ENCODE results near the gene DLEC1. TPM values are rescaled to one million over a fixed set of nuclear protein-coding genes. Genes with fewer than 3 reads are reported as not detected.
A peak's percentile ranks its signal among the peaks of the same experiment; 100 is the strongest.

The DLEC1 gene
- total and polyA plus RNA-seq, 9 of the 15 experiments (the other 6 are each of a cell fraction or from before 2014, with no cell fraction given) = 0.07 to 0.08 TPM; not detected in 7

DNA sequence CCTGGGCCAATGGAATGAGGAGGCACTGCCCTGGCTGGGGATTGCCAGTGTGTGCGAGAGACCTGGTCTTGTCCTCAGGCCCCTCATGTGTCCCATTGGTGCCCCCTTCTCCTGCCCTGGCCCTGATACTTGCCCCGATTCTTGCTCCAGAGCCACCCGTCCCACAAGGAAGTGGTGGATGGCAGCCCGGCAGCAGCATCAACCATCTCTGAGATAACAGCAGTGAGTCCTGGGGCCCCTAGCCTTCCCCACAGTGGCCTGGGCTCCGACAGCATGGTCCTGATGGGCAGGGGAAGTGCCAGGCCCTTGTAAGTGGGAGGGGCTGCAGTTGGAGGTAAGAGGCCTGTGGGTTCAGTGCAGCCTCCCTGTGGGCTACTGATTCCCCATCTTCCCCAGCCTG is 33.0 kb upstream of the DLEC1 start:
- WGBS (ENCODE audit: insufficient coverage, low coverage, missing lambda C conversion rate) = 69% methylated on average over 5 of the region's 5 CpGs
- ATAC-seq (no peak), FAIRE-seq (no peak), DNase-seq (ENCODE audit: extremely low read depth in 1 of 4, low spot score in 3 of 4) (no peak)
- Histone ChIP-seq H3K27me3 (ENCODE audit: control insufficient read depth in 2 of 2, insufficient read depth in 2 of 2, low read length in 2 of 2) (no peaks in the 10 kb centered on the region), H3K9ac (ENCODE audit: insufficient read depth in 1 of 2, low read depth in 2 of 2, low read length in 2 of 2) (peak overlapping the region in 1 of 2 experiments; percentile 64; a peak in 2 of 4 replicates), H4K20me1 (replicated peaks; ENCODE audit: control insufficient read depth, insufficient read depth, low read length) (peaks cover 14% of the 10 kb centered on the region), H3K27ac (ENCODE audit: extremely low read depth, low read depth, low read length) (no peak overlapping the region), H3K79me2 (ENCODE audit: control insufficient read depth, insufficient read depth, low read length) (no peaks in the 10 kb centered on the region), H3K4me1 (replicated peaks in 1 of 2; ENCODE audit: control insufficient read depth in 2 of 2, insufficient read depth in 2 of 2, low read length in 2 of 2) (peaks cover 6 to 56% of the 10 kb centered on the region in 2 experiments; a peak in 4 of 5 replicates), H2AFZ (ENCODE audit: low read depth, low read length) (no peak overlapping the region), H3K9me3 (replicated peaks; ENCODE audit: control insufficient read depth, insufficient read depth, low read depth, low read length) (no peaks in the 10 kb centered on the region), H3K36me3 (ENCODE audit: control insufficient read depth, insufficient read depth, low read length) (peaks cover 80% of the 10 kb centered on the region; the same call in 2 of the 3 replicates), H3K9me1 (ENCODE audit: control insufficient read depth, insufficient read depth, low read length) (peaks cover 7% of the 10 kb centered on the region), H3K4me2 (ENCODE audit: insufficient read depth, low read length) (no peak overlapping the region), H3K4me3 (no peak overlapping the region)
- in situ Hi-C loops (cut with MboI) = no loop called here
- TF ChIP-seq, protein P1, sequence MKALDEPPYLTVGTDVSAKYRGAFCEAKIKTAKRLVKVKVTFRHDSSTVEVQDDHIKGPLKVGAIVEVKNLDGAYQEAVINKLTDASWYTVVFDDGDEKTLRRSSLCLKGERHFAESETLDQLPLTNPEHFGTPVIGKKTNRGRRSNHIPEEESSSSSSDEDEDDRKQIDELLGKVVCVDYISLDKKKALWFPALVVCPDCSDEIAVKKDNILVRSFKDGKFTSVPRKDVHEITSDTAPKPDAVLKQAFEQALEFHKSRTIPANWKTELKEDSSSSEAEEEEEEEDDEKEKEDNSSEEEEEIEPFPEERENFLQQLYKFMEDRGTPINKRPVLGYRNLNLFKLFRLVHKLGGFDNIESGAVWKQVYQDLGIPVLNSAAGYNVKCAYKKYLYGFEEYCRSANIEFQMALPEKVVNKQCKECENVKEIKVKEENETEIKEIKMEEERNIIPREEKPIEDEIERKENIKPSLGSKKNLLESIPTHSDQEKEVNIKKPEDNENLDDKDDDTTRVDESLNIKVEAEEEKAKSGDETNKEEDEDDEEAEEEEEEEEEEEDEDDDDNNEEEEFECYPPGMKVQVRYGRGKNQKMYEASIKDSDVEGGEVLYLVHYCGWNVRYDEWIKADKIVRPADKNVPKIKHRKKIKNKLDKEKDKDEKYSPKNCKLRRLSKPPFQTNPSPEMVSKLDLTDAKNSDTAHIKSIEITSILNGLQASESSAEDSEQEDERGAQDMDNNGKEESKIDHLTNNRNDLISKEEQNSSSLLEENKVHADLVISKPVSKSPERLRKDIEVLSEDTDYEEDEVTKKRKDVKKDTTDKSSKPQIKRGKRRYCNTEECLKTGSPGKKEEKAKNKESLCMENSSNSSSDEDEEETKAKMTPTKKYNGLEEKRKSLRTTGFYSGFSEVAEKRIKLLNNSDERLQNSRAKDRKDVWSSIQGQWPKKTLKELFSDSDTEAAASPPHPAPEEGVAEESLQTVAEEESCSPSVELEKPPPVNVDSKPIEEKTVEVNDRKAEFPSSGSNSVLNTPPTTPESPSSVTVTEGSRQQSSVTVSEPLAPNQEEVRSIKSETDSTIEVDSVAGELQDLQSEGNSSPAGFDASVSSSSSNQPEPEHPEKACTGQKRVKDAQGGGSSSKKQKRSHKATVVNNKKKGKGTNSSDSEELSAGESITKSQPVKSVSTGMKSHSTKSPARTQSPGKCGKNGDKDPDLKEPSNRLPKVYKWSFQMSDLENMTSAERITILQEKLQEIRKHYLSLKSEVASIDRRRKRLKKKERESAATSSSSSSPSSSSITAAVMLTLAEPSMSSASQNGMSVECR (CRISPR knock-in tag; IDR thresholded peaks at IDR 0.05) = no peak
- peak; percentile 8 for TF ChIP-seq POLR2B (IDR thresholded peaks at IDR 0.05; ENCODE audit: low read depth, partially characterized antibody)
- TF ChIP-seq POLR2G (IDR thresholded peaks at IDR 0.05; ENCODE audit: low read depth, low read length) = peak; percentile 68
- TF ChIP-seq ZNF77 (CRISPR knock-in tag; IDR thresholded peaks at IDR 0.05) = no peak
- TF ChIP-seq, protein P2, sequence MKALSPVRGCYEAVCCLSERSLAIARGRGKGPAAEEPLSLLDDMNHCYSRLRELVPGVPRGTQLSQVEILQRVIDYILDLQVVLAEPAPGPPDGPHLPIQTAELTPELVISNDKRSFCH (CRISPR knock-in tag; IDR thresholded peaks at IDR 0.05) = no peak
- TF ChIP-seq, protein P2 (tag; IDR thresholded peaks at IDR 0.05) = no peak
- peak; percentile 6; the same call in 1 of the 2 replicates for TF ChIP-seq POLR2A (conservative IDR thresholded peaks at IDR 0.05)
- BruUV-seq (replicated peaks) = no TSS peak
- ChIA-PET CTCF (ENCODE audit: low intra/inter-chr PET ratio) (no interaction called here), POLR2A (interaction anchor here (0.9 to 1.7 kb wide), 3 partner anchors 9 to 43 kb away, joined by 4 to 6 read pairs (median 5); no protein-coding TSS in a partner anchor)
- intact Hi-C loops (cut with micrococcal nuclease) = no loop called here
